ENCODE measurements around the gene FMOD.

The FMOD gene

DNA sequence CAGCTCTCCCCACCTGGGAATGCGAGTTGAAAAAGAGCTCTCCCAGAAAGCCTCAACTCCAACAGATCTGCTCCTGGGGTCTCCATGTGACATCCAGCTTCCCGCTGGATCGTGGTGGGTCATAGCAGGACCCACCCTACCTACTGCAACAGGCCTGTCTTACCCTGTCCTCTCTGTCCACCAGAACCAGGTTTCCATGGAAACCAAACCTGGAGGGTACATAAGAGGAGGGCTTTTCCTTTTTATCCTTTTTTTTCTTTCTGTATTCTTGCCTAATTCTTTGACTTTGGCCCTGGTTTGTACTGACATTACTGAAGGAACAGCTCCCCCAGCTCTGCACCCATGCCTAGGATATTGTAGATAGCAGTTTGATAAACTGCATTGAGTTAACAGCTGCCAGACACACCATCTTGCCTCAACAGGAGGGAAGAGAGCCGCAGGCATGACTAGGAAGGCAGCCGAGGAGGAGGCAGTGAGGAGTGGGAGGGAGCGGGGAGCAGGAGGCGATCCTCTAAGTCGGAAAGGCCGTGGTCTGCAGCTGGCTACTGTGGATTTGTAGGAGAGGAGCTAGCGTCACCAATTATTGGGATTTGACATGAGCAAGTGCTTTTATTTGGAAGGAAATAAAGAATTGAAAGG is 9.7 kb upstream of the FMOD start:
- no peak for FAIRE-seq

DNA sequence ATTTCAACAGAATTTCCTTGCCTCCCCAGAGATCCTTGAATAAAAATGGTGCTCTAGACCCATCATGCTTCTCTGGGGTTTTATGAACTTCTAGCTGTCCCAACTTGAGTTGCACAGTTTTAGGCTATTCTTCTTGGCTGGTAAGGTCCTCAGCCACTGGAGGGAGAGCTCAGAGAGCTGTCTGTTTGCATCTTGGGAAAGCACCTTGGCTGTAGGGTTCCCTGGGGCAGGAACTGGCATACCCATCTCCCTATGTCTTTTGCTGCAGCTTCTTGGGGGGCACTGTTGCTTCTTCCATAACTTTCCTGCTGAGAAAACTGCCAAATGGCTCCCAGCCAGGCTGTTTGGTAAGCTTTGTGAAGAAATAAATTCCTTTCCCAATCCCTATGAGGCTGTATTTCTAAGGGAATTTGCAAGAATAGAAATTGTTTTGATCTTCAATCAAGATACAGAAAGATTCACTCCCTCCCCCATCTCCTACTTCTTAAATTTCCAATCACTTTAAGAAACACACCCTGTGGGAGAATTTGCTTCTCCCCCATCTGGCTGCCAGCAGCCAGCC is 8.2 kb upstream of the FMOD start:
- no peak for FAIRE-seq

DNA sequence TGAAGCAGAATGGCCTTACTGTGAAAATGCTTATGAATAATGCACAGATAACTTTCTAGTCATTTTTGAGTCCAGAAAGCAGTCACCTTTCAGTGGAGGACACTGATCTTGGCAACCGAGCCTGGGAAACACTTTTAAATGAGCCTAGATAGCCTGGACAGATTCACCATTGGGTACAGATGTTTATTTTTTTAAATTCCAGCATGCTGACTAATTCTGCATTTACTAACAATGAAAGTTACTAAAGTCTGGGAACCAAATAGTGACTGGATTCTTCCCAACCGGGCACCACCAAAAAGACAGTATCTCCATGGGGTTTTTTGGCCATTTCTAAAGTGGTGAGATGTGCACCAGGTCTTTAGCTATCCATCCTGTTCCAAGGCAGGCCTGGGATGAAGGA is 3.3 kb upstream of the FMOD start:
- FAIRE-seq, result no peak

DNA sequence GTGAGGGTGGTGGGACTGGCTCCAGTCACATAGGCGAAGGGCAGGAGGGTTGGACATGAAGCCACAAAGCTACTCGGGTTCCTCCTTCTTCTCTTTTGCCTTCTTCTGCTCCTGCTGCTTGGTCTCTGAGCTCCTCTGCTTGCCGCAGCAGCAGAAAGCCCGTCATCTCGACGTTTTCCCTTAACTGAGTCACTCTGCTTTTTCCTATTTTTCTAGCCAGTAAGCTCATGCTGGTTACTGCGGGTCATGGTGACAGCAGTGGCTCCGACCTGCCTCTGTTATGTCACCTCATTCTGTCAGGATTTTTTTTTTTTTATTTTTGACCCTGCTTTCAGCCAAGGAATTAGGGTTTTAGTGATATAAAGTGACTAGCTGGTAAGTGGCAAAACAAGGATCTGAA is 2.6 kb upstream of the FMOD start:
- FAIRE-seq, result no peak

DNA sequence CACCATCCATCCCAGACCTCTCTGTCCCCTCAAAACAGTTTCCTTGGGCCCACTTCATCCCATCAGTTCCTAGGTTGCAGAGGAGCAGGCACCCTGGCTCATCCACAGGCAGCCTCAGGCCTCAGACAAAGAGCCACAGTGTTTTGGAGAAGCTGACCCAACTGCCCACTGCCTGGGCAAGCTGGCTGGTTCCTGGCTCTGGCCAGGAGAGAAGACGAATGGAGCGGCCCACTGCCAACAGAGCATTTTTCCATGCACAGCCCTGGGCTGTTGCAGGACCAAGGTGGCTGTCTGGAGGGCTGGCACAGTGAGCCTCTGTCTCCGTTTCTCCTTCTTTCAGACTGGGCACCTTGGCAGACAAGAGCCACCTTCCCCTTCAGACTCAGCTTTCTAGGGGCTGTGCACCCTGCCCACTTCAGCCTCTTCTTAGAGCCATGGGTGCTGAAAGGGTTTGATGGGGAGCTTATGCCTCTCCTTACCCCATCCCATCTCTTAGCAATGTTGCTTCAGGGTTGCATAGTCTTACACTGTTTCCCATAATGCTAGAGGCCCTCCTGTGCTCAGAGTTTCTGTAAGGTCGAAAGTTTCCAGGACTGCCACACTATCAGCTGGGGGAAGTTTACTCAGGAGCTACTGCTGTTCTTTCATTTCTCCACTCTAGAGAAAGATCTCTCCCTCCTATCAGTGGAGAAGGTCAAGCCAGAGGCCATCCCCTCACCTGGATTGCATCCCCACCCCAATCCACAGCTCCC is 973 bp downstream of the FMOD start:
- FAIRE-seq, result no peak

DNA sequence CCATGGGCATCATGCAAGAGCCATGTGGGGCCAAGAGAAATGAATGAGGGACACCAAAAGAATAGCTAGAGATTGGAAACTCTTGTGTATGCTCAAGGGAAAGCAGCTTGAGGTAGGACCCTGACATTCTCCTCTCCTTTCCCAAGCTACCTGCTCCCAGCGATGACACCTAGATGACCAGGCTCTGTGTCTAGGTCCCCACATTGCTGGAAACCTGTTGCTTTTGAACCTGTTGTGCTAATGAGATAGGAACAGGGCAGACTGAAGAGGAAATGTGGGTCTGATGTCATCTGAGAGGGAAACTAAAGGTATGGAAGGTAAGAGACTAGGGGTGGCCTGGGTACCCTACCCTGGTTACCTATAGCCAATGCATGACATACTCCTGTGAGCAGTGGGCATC is 1.8 kb downstream of the FMOD start:
- no peak for FAIRE-seq

DNA sequence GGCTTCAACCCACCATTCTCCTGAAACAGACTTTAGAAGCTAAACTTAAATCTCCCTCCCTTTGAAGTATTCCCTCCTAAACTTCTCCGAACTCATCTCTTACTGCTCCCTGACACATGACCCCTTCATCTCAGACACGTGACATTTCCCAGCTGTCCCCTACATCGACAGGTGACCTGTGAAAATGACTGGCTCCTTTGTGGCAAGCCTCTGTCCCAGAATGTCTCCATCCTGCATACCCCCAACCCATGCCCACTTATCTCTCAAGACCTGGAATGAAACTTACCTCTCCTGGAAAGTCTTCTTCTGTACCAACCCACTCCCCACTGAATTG is 4.2 kb downstream of the FMOD start:
- FAIRE-seq, result no peak

DNA sequence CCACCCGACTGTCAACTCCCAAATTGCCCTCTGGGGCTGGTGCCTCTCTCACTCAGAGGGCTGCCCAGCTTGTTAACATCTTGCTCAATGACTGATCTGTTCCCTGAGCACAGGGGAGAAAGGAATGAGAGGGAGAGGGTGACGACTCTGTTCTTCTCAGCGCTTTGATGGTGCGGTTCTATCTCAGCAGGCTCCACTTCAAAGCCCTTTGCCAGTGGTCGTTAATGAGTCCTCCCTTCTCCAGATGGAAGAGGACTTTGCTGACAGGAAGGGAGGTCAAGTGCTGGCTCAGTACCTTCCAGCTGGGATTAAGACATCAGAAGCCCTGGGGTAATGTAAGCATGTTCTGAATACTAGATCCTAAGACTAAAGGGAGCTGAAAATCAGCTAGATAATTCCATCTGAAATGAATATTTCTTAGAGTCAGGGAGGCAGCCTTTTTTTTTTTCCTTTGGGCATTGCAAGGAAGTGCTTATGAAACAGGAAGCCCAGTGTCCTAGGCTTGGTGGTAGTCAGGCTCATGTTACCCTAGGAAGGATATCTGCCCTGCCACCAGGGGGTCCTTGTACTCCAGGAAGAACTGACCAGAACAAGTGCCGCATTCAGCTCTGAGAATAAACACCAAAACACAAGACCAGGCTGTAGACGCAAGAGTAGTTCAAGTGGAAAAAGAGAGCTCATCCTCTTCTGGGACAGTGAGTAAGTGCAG is 4.7 kb downstream of the FMOD start:
- FAIRE-seq, result no peak

DNA sequence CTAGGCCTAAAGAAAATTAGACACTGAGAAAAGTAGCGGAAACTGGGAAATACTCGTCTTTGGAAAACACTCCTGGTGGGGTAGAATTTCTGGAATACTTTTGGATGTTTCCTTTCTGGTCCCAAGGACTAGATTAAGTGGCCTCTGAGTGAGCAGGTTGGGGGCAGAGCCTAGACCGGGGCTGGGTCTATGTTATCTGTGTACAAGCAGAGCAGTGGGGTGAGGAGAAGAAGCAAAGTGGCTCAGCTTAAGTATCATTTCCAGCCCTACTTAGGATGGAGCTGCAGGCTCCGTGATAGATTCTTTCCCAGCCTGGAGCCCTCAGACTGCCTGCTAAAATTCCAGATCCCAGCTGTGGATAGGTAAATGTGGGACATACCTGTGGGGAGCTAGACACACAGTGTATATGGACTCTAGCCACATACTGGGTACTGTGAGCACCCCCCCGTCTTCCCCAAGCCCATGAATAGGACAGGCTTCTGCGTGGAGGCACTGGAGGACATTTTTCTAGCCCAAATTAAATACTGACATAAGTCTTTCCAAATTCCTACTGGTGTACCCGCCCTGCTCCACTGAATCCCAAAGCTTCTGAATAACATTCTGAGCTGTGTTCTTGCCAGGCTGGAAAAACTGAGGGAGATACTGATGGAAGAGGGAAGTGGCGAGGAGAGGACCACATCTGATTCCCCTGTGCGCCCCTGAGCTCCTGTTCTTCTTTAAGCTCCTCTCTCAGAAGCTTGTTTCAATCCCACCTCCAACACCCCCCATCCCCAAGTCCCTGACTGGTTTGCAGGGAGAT is 6.8 kb downstream of the FMOD start:
- FAIRE-seq, result no peak

DNA sequence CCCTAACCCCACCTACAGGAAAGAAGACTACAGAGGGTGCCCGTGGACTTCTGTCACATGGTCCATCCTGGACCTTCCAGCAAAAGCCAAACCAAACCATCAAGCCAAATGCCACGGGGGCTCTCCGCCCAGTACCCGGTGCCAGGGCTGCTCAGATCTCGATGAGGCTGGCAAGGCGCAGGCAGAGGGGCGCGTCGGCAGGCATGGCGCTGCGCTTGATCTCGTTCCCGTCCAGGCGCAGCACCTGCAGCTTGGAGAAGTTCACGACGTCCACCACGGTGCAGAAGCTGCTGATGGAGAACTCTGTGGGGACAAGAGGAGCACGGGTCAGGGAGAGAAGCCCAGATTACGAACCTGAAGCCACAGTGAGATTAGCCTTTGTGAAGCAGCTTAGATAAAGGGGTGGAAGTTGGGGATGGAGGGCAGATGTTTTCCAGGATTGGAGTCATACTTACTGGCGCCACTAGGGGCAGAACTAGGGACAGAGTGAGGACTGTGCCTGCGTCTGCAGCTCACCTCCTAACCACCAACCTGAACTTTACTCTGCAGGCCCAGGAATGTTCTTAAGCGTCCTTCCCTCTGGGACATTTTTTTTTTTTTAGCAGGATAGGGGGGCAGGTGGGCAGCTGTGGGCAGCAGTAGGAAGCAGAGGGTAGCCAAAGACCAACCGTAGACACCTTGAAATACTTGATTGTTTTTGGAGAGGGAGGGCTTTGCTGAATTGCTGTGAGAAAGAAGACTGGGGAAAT is 8.6 kb downstream of the FMOD start:
- no peak for FAIRE-seq

DNA sequence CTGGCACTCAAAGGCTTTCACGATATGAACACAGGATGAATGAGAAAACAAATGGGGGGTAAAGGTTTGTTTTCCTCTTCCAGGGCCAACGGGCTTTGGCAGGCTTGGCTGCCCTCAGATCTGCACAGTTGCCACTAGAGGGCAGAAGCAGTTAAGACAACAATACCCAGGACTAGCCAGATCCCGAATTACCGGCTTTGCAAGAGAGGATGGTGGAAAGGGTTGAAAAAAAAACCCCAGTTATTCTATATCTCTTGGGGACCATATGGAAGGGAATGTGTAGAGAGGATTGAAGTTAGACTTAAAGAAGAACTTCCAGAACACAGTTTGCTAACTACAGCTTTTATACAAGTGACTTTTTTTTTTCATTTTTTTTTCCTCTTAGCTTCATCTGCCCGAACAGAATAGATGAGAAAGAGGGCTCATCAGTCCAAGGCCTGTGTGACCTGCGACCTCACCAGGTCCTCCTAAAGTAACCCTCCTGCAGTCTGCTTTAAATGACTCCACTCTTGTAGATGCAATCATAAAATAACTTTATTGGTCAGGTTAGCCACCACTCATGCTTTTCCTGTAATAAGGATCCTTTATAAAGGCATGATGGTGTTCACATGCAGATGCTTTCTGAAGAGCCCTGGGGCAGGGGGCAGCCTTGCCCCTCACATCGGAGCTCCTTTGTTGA is 10.7 kb downstream of the FMOD start:
- peak; percentile 79 for FAIRE-seq

DNA sequence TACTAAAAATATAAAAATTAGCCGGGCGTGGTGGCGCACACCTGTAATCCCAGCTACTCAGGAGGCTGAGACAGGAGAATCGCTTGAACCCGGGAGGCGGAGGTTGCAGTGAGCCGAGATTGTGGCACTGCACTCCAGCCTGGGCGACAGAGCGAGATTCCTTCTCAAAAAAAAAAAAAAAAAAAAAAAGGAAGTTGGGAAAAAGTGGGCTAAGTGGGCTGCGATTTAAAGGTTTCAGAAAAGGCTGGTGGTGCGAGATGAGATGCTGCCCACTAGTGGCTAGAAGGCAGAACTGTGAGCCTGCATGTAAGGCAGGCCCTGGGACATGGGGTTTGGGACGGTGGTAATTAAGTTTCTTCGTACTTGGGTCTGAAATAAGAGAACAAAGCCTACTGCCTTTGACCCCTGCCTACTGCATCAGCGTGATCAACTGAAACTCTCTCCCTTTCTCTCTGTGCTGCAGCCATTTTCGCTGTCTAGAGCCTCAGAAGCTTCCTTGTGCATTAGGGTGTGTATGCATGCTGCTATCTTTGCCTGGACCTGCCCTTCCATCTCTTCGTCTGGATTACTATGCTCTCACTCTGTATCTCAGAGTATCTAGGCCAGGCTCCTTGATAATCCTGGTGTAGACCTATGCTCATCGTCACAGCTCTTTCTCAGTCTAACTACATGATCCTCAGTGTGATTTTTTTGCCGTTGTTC is 12.4 kb downstream of the FMOD start:
- no peak for FAIRE-seq

DNA sequence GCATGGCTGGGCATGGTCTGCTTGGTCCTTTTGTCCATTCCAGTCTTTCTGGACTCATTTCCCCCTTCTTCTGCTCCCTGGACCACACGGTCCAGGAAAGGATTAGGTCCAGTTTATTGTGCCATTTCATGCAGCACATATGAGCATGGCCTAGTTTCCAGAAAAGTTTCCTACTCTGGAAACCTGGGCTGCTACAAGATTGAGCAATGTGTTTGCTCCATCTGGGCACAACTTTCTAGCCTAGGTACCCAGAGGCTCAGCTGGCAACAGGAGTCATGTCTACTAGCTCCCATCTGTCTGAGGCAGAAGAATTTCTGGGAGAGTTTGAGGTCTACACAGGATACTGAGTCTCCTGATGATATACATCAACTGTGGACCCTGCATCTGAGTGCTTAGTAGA is 14.8 kb downstream of the FMOD start:
- no peak for FAIRE-seq

DNA sequence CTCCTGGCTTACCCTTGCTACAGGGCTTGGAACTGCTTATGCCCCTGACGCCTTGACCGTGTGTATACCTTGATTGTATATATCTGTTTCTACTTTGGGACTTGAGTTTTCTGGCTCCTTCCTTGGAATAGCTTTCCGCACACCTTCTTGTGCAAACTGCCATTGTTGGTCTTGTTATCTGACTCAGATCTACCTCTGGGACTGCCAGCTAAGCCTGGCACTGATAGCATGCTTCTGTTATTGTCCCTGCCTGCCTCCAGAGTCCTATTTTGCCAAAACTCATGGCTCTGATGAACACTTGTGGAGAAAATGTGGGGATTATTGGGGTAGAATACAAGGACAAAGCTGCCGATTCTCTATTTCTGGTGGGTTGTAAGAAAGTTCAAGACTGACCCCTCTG is 15.4 kb downstream of the FMOD start:
- no peak for FAIRE-seq

DNA sequence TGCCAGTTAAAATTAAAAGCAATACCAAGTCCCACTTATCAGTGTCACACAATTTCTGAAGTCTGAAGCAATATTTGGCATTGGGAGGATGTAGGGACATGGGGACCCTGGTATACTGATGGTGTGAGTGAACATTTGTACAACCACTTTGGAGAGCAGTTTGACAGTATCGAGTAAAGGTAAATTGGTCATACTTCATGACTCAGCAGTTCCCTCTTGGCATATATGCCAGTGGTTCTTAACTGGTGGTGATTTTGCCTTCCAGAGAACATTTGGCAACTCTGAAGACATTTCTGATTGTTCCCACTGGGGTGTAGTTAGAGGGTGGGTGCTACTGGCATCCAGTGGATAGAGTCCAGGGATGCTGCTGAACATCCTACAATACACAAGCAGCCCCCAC is 19.7 kb downstream of the FMOD start:
- no peak for FAIRE-seq

DNA sequence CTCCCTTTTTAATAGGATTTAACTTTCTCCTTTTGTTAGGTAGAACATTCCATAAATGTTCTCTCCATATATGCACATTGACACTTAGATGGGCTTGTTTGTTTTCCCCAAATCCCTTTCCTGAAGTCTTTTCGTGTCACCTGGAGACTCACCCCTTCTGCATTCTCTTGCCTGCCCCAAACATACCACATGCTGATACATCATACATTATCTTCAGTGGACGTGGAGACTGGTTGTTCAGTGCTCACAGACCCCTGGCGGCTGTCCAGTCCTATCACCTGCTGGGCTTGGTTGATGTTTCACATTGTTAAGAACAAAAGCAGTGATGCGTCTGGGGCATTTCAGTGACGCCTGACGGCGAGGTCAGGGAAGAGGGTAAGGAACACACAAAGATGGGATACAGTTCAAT is 22.2 kb downstream of the FMOD start:
- FAIRE-seq, result no peak

DNA sequence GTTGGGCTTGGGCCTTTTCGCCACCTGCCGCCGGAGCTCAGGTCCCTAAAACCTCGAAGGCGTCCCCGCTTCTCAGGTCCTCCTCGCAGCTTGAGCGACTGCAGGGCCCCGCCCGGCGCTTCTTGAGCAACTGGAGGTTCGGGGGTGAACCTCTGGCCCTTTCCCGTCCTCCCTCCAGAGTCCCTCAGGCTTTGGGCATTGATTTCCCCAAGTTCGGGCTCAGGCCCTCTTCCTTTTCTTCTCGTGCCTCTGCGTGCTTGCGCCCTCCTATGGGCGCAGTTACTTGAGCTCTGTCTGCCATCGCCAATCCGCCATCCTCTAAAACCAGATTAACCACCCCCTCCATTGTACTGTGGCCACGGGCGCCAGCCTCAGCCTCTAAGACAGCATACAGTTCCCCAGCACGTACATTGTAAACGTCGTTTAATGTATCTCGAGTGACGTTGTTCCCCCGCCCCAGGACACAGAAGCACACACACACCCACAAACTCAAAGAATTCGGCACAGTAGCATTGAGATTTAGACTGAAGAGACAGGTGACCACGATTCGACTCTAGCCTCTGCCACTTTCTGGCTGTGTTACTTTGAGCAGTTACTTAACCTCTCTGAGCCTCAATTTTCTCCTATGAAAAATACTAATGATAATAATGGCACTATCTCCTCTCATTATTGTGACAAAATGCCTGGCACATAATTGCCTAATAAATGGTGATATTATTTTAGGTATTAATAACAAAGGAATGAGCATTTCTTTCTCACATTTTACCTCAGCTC is 23.1 kb downstream of the FMOD start:
- FAIRE-seq, result no peak

DNA sequence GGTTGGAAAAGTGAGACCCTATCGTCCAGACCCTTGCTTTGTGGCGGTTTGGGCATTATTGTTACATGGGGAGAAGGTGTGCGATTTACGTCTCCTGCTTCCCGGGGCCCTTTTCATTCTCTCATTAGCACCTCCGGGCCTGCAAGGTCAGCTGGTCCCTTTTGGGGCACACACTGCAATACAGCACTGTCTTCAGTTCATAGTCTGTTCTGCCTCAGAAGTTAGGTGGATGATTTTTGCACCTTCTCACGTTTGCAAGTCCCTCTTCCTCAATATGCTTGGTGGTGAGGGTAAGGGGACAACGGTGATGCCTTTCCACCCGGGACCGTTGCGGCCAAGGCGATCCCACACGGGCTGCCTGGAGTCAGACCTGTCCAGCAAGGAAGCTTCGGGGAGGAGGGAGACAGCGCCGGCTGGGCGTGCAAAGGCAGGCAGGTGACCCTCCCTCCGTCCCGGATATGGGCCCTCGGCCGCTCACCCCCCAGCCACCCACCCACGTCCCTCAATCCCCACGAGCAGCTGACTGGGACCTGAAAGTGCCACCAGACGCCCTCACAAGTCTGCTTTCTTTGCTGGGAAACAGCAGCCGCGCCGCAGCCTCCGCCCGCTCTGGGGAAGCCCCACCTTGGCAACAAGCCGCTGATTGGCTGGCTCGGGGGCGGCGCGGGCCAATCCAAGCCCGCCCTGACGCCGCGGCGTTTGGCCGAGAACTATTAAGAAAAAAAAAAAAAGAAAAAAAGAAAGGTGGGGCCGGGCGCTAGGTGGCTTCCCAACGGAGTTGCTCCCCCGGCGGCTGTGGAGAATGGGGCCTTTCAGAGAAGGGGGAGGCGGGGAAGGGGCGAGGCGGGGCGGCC is 23.9 kb downstream of the FMOD start:
- FAIRE-seq, result no peak

DNA sequence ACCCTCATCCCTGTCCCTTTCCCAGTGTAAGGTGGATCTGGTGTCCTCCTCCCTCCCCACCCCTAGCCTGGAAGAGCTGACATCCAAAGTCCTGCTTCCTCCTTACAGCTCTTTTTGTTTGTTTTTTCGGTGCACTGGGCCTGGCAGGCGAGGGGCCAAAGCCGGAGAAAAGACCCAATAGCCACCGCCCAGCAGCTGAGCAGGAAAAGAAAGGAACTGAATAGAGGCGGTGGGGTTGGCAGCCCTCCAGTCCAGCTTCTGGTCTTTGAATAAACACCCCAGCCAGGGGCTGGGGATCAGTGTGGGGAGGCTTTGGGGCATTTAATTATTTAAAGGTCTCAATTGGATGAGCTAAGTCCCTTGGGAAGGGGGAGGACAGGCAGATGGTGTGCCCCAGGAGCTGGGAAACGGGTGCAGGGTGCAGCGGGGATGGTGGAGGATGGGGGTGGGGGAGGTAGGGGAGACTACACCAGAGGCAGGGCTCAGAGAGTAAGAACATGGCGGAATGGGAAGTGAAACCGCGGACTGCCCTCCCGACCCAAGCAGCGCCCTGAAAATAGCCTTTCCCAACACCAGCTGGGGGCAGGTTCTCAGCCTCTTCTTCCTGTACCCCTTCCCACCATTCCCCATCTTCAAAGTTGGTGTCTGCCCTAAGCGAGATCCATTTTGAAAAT is 25.4 kb downstream of the FMOD start:
- FAIRE-seq, result no peak

Data from islet of Langerhans (tissue), 1 donor.